Nephron (organoid): Measurements from ENCODE around the gene BLOC1S6.

Experiments used
- H3K27ac Mint-ChIP-seq, 3 experiments: 2 replicates each; pipeline ENCODE4 v1.8.0; 2020; ENCODE audit warnings: mixed read lengths in 3 of 3, mild to moderate bottlenecking in 2 of 3, moderate library complexity in 1 of 3
- H3K27me3 Mint-ChIP-seq: 2 replicates; pipeline ENCODE4 v1.8.0; 2021; ENCODE audit warnings: low read depth, mild to moderate bottlenecking, moderate library complexity, mixed read lengths
- H3K36me3 Mint-ChIP-seq: 2 replicates; pipeline ENCODE4 v1.8.0; 2020; ENCODE audit warnings: low read depth, mixed read lengths
- H3K4me1 Mint-ChIP-seq: 2 replicates; pipeline ENCODE4 v1.8.0; 2020; ENCODE audit warnings: mixed read lengths
- H3K4me3 Mint-ChIP-seq, 3 experiments: 2 replicates each; pipeline ENCODE4 v1.8.0; 2020; ENCODE audit warnings: mild to moderate bottlenecking in 3 of 3, mixed read lengths in 3 of 3, moderate library complexity in 2 of 3
- H3K9me3 Mint-ChIP-seq: 2 replicates; pipeline ENCODE4 v1.8.0; 2020; ENCODE audit warnings: mixed read lengths
- CTCF ChIP-seq, 3 experiments: fragments of 200-600 bp; sonication (generic); IDR thresholded peaks; one replicate each; pipeline ENCODE4 v1.5.0; 2021; ENCODE audit warnings: antibody characterized with exemption in 3 of 3; ENCODE audit not compliant: unreplicated experiment in 3 of 3

The BLOC1S6 gene

GRCh38 chr15:45587095-45587862 is at the start of gene BLOC1S6:
Gene BLOC1S6 (plus strand): TSS chr15:45587379. CDS start chr15:45587444, 65 bp downstream.
- Mint-ChIP-seq H3K36me3 (peaks cover 2% of the 10 kb centered on the region), H3K9me3 (no peaks in the 10 kb centered on the region), H3K27ac (peak within 1 kb of the TSS; percentile 100), H3K4me1 (peaks cover 23% of the 10 kb centered on the region), H3K27me3 (no peaks in the 10 kb centered on the region), H3K4me3 (peak within 1 kb of the TSS; percentile 95 to 97 (median 95))
- TF ChIP-seq CTCF (IDR thresholded peaks at IDR 0.05; ENCODE audit: unreplicated experiment in 3 of 3): no peak

- no peaks in the 10 kb centered on the region for H3K36me3 Mint-ChIP-seq
- TF ChIP-seq CTCF (IDR thresholded peaks at IDR 0.05; ENCODE audit: unreplicated experiment in 3 of 3): no peak
- H3K27me3 Mint-ChIP-seq: no peaks in the 10 kb centered on the region
- no peak overlapping the region for H3K4me3 Mint-ChIP-seq
- no peak overlapping the region for H3K27ac Mint-ChIP-seq
- no peaks in the 10 kb centered on the region for H3K9me3 Mint-ChIP-seq
- peaks cover 23% of the 10 kb centered on the region for H3K4me1 Mint-ChIP-seq
These were observed 47.5 kb upstream of the BLOC1S6 start for GRCh38 chr15:45539680-45540079.

GRCh38 chr15:45540531-45540930 is 46.6 kb upstream of the BLOC1S6 start:
- Mint-ChIP-seq H3K4me1 (peaks cover 17% of the 10 kb centered on the region), H3K27ac (no peak overlapping the region), H3K27me3 (no peaks in the 10 kb centered on the region), H3K4me3 (no peak overlapping the region), H3K36me3 (no peaks in the 10 kb centered on the region), H3K9me3 (no peaks in the 10 kb centered on the region)
- TF ChIP-seq CTCF (IDR thresholded peaks at IDR 0.05; ENCODE audit: unreplicated experiment in 3 of 3): no peak

- H3K4me1 Mint-ChIP-seq: peaks cover 4% of the 10 kb centered on the region
- TF ChIP-seq CTCF (IDR thresholded peaks at IDR 0.05; ENCODE audit: unreplicated experiment in 3 of 3): no peak
- no peaks in the 10 kb centered on the region for H3K36me3 Mint-ChIP-seq
- H3K27me3 Mint-ChIP-seq: no peaks in the 10 kb centered on the region
- H3K27ac Mint-ChIP-seq: no peak overlapping the region
- no peak overlapping the region for H3K4me3 Mint-ChIP-seq
- no peaks in the 10 kb centered on the region for H3K9me3 Mint-ChIP-seq
These were observed 44.1 kb upstream of the BLOC1S6 start for GRCh38 chr15:45543051-45543450.

GRCh38 chr15:45544266-45545023 is 42.7 kb upstream of the BLOC1S6 start:
- H3K27me3 Mint-ChIP-seq: no peaks in the 10 kb centered on the region
- TF ChIP-seq CTCF (IDR thresholded peaks at IDR 0.05; ENCODE audit: unreplicated experiment in 3 of 3): no peak
- no peaks in the 10 kb centered on the region for H3K9me3 Mint-ChIP-seq
- no peak overlapping the region for H3K27ac Mint-ChIP-seq
- no peaks in the 10 kb centered on the region for H3K4me1 Mint-ChIP-seq
- no peaks in the 10 kb centered on the region for H3K36me3 Mint-ChIP-seq
- H3K4me3 Mint-ChIP-seq: no peak overlapping the region
